H1 (cell line): ENCODE results near the gene TYW5. TPM values are rescaled to one million over a fixed set of nuclear protein-coding genes. Genes with fewer than 3 reads are reported as not detected.

Experiments used
- MAFK ChIP-seq: IDR thresholded peaks from 2 replicates; pipeline ENCODE4 v1.6.1; 2012; ENCODE audit warnings: low read depth, mild to moderate bottlenecking, improper control_type of control experiment, low read length
- ZNF274 ChIP-seq: IDR thresholded peaks from 2 replicates; pipeline ENCODE4 v1.7.0; 2012; ENCODE audit warnings: low read length, borderline replicate concordance; ENCODE audit errors: extremely low read depth
- polyA plus RNA-seq, 7 experiments: library from polyadenylated mRNA; depleted of rRNA in 3 of 7; stranded (reverse) in 5 of 7; unstranded in 2 of 7; fragments of >200 nt in 5 of 7; fragments of 200-250 nt in 2 of 7; gene quantifications; 1 replicate in 5 of 7; 2 replicates in 1 of 7; 4 replicates in 1 of 7; pipeline versions ENCODE4 v1.2.1 to v1.2.3, GENCODE V29; 2011 to 2013; ENCODE audit warnings: missing spikeins in 2 of 7, mixed read lengths in 2 of 7
- total RNA-seq: library from RNA; stranded (reverse); fragmentation: NEBNext Ultra II Directional; extraction: Animal tissue kit (Norgen Biotek cat#: 25700); gene quantifications from 2 replicates; pipeline ENCODE4 v1.2.1, GENCODE V29; 2021

Gene TYW5
- total and polyA plus RNA-seq, 2 of the 8 experiments (the other 6 are each of a cell fraction or from before 2014, with no cell fraction given), result 5.4 to 11.3 TPM

DNA sequence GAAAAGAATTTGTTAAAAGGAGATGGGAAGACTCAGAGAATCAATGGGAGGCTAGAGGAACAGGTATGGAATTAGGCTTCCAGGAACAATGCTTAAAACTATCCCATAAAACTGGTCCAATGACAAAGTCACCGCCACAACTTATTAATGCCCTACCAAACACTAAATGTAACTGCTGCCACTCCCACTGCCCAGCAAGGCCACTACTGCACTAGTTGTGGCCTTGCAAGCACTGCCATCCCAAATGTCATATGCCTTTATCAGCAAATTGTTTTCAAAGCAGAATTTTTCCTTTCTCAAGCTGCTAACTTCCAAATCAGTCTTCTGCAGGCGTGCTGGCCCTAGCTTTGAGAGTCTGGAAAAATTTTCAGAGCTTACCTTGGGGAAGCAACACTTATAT is 58.7 kb downstream of the TYW5 start (continued):
- no peak for TF ChIP-seq MAFK
- TF ChIP-seq ZNF274, result no peak
- TF ChIP-seq, all 59 proteins: peak for 0
